ENCODE data around the gene ATP6V1C2.
"Not testable (repeated sequence)": the region's sequence is repeated elsewhere in the genome, so short reads cannot be mapped to it uniquely, and the experiment has no call there.

Gene ATP6V1C2

GRCh38 chr2:10776231-10776977 lies 55.0 kb downstream of the ATP6V1C2 start:
- peaks cover 26% of the 10 kb centered on the region for H3K36me3 ChIP-seq (ENCODE audit: insufficient read depth, insufficient read length, low read length)

GRCh38 chr2:10777111-10777841 lies 55.8 kb downstream of the ATP6V1C2 start:
- H3K9me3 ChIP-seq (ENCODE audit: insufficient read depth, low read length) = no peaks in the 10 kb centered on the region
- H3K4me1 ChIP-seq (ENCODE audit: insufficient read depth, insufficient read length) = peaks cover 11% of the 10 kb centered on the region
- H3K4me3 ChIP-seq (ENCODE audit: insufficient read length, low read depth) = no peak overlapping the region
- no peak for TF ChIP-seq SUZ12 (IDR thresholded peaks at IDR 0.05; ENCODE audit: extremely low read depth, insufficient read depth, insufficient read length)
- no peak for TF ChIP-seq YY1 (IDR thresholded peaks at IDR 0.05; ENCODE audit: insufficient read depth, insufficient read length)
- TF ChIP-seq ZNF274 (IDR thresholded peaks at IDR 0.05; ENCODE audit: low read depth, low read length) = no peak
- DNase-seq (ENCODE audit: low read depth, low spot score) = no peak
- no peaks in the 10 kb centered on the region for H3K27me3 ChIP-seq (ENCODE audit: insufficient read depth, insufficient read length)
- H3K9ac ChIP-seq (ENCODE audit: insufficient read length, low read depth) = no peak overlapping the region
- H3K36me3 ChIP-seq (ENCODE audit: insufficient read depth, insufficient read length, low read length) = peaks cover 35% of the 10 kb centered on the region

More at GRCh38 chr2:10776231-10776977, 55.0 kb downstream of the ATP6V1C2 start:
- DNase-seq (ENCODE audit: low read depth, low spot score) = no peak
- no peak overlapping the region for H3K4me3 ChIP-seq (ENCODE audit: insufficient read length, low read depth)
- no peak for TF ChIP-seq SUZ12 (IDR thresholded peaks at IDR 0.05; ENCODE audit: extremely low read depth, insufficient read depth, insufficient read length)
- no peak for TF ChIP-seq YY1 (IDR thresholded peaks at IDR 0.05; ENCODE audit: insufficient read depth, insufficient read length)
- TF ChIP-seq ZNF274 (IDR thresholded peaks at IDR 0.05; ENCODE audit: low read depth, low read length) = no peak
- H3K9ac ChIP-seq (ENCODE audit: insufficient read length, low read depth) = no peak overlapping the region
- H3K9me3 ChIP-seq (ENCODE audit: insufficient read depth, low read length) = no peaks in the 10 kb centered on the region
- H3K27me3 ChIP-seq (ENCODE audit: insufficient read depth, insufficient read length) = no peaks in the 10 kb centered on the region
- peaks cover 11% of the 10 kb centered on the region for H3K4me1 ChIP-seq (ENCODE audit: insufficient read depth, insufficient read length)

GRCh38 chr2:10777842-10778723 lies 56.7 kb downstream of the ATP6V1C2 start:
- peaks cover 40% of the 10 kb centered on the region for H3K36me3 ChIP-seq (ENCODE audit: insufficient read depth, insufficient read length, low read length)
- no peaks in the 10 kb centered on the region for H3K9me3 ChIP-seq (ENCODE audit: insufficient read depth, low read length)
- peaks cover 11% of the 10 kb centered on the region for H3K4me1 ChIP-seq (ENCODE audit: insufficient read depth, insufficient read length)
- no peak overlapping the region for H3K9ac ChIP-seq (ENCODE audit: insufficient read length, low read depth)
- TF ChIP-seq ZNF274 (IDR thresholded peaks at IDR 0.05; ENCODE audit: low read depth, low read length) (no peak), SUZ12 (IDR thresholded peaks at IDR 0.05; ENCODE audit: extremely low read depth, insufficient read depth, insufficient read length) (no peak), YY1 (IDR thresholded peaks at IDR 0.05; ENCODE audit: insufficient read depth, insufficient read length) (no peak)
- DNase-seq (ENCODE audit: low read depth, low spot score) = no peak
- H3K4me3 ChIP-seq (ENCODE audit: insufficient read length, low read depth) = no peak overlapping the region
- no peaks in the 10 kb centered on the region for H3K27me3 ChIP-seq (ENCODE audit: insufficient read depth, insufficient read length)

GRCh38 chr2:10778724-10779115 lies 57.3 kb downstream of the ATP6V1C2 start:
- Histone ChIP-seq H3K9ac (ENCODE audit: insufficient read length, low read depth) (no peak overlapping the region), H3K4me1 (ENCODE audit: insufficient read depth, insufficient read length) (peaks cover 9% of the 10 kb centered on the region), H3K4me3 (ENCODE audit: insufficient read length, low read depth) (no peak overlapping the region), H3K36me3 (ENCODE audit: insufficient read depth, insufficient read length, low read length) (peaks cover 42% of the 10 kb centered on the region), H3K27me3 (ENCODE audit: insufficient read depth, insufficient read length) (no peaks in the 10 kb centered on the region), H3K9me3 (ENCODE audit: insufficient read depth, low read length) (no peaks in the 10 kb centered on the region)
- DNase-seq (ENCODE audit: low read depth, low spot score) = no peak
- TF ChIP-seq ZNF274 (IDR thresholded peaks at IDR 0.05; ENCODE audit: low read depth, low read length) = no peak
- no peak for TF ChIP-seq YY1 (IDR thresholded peaks at IDR 0.05; ENCODE audit: insufficient read depth, insufficient read length)
- no peak for TF ChIP-seq SUZ12 (IDR thresholded peaks at IDR 0.05; ENCODE audit: extremely low read depth, insufficient read depth, insufficient read length)

- Histone ChIP-seq H3K36me3 (ENCODE audit: insufficient read depth, insufficient read length, low read length) (peaks cover 54% of the 10 kb centered on the region), H3K9ac (ENCODE audit: insufficient read length, low read depth) (no peak overlapping the region), H3K9me3 (ENCODE audit: insufficient read depth, low read length) (no peaks in the 10 kb centered on the region), H3K27me3 (ENCODE audit: insufficient read depth, insufficient read length) (no peaks in the 10 kb centered on the region), H3K4me1 (ENCODE audit: insufficient read depth, insufficient read length) (peaks cover 5% of the 10 kb centered on the region), H3K4me3 (ENCODE audit: insufficient read length, low read depth) (no peak overlapping the region)
- no peak for DNase-seq (ENCODE audit: low read depth, low spot score)
- TF ChIP-seq ZNF274 (IDR thresholded peaks at IDR 0.05; ENCODE audit: low read depth, low read length) (no peak), YY1 (IDR thresholded peaks at IDR 0.05; ENCODE audit: insufficient read depth, insufficient read length) (no peak), SUZ12 (IDR thresholded peaks at IDR 0.05; ENCODE audit: extremely low read depth, insufficient read depth, insufficient read length) (no peak)
These were observed 58.5 kb downstream of the ATP6V1C2 start for GRCh38 chr2:10779776-10780490.

GRCh38 chr2:10780491-10780820 lies 59.0 kb downstream of the ATP6V1C2 start:
- H3K36me3 ChIP-seq (ENCODE audit: insufficient read depth, insufficient read length, low read length) = peaks cover 59% of the 10 kb centered on the region
- H3K4me3 ChIP-seq (ENCODE audit: insufficient read length, low read depth) = no peak overlapping the region
- H3K4me1 ChIP-seq (ENCODE audit: insufficient read depth, insufficient read length) = peaks cover 2% of the 10 kb centered on the region
- H3K27me3 ChIP-seq (ENCODE audit: insufficient read depth, insufficient read length) = no peaks in the 10 kb centered on the region
- no peak for DNase-seq (ENCODE audit: low read depth, low spot score)
- no peak overlapping the region for H3K9ac ChIP-seq (ENCODE audit: insufficient read length, low read depth)
- H3K9me3 ChIP-seq (ENCODE audit: insufficient read depth, low read length) = no peaks in the 10 kb centered on the region
- TF ChIP-seq SUZ12 (IDR thresholded peaks at IDR 0.05; ENCODE audit: extremely low read depth, insufficient read depth, insufficient read length) (no peak), YY1 (IDR thresholded peaks at IDR 0.05; ENCODE audit: insufficient read depth, insufficient read length) (no peak), ZNF274 (IDR thresholded peaks at IDR 0.05; ENCODE audit: low read depth, low read length) (no peak)

- not testable (repeated sequence) for H3K9me3 ChIP-seq (ENCODE audit: insufficient read depth, low read length); H3K4me1 ChIP-seq (ENCODE audit: insufficient read depth, insufficient read length); H3K27me3 ChIP-seq (ENCODE audit: insufficient read depth, insufficient read length); DNase-seq (ENCODE audit: low read depth, low spot score); H3K9ac ChIP-seq (ENCODE audit: insufficient read length, low read depth); H3K4me3 ChIP-seq (ENCODE audit: insufficient read length, low read depth)
- peaks cover 61% of the 10 kb centered on the region for H3K36me3 ChIP-seq (ENCODE audit: insufficient read depth, insufficient read length, low read length)
These were observed 59.4 kb downstream of the ATP6V1C2 start for GRCh38 chr2:10780821-10781220.

Measured in NT2/D1 (cell line).